Lung (tissue), 16 donors: ENCODE measurements around the gene TRAPPC2. TPM values are rescaled to one million over a fixed set of nuclear protein-coding genes. Genes with fewer than 3 reads are reported as not detected.

Source experiments
- ATAC-seq: fragments of 200-7000 bp; cut with Tn5 transposase; one replicate; pipeline ENCODE4 v1.9.1; 2020; ENCODE audit warnings: moderate number of reproducible peaks; ENCODE audit not compliant: insufficient read depth, low FRiP score
- DNase-seq, 3 donors: peaks; one replicate each; pipeline ENCODE4 v3.0.0-alpha.2; 2013 to 2017
- H3K27ac ChIP-seq, 2 donors: one replicate each; pipeline ENCODE4 v1.5.1; 2013; ENCODE audit warnings: mild to moderate bottlenecking in 2 of 2, moderate library complexity in 2 of 2, control low read depth in 1 of 2, inconsistent platforms in 1 of 2, low read depth in 1 of 2, low read length in 1 of 2
- H3K27me3 ChIP-seq, 3 donors: one replicate each; pipeline ENCODE4 v1.5.1; 2013; ENCODE audit warnings: low read length in 2 of 3; ENCODE audit not compliant: control insufficient read depth in 3 of 3, insufficient read depth in 3 of 3
- H3K36me3 ChIP-seq, 4 donors: one replicate each; pipeline ENCODE4 v1.5.1; 2013; ENCODE audit warnings: low read length in 4 of 4, mild to moderate bottlenecking in 1 of 4, moderate library complexity in 1 of 4; ENCODE audit not compliant: control insufficient read depth in 4 of 4, insufficient read depth in 4 of 4
- H3K4me1 ChIP-seq, 5 donors: one replicate each; pipeline ENCODE4 v1.5.1; 2013; ENCODE audit warnings: low read length in 5 of 5, mild to moderate bottlenecking in 2 of 5, moderate library complexity in 1 of 5; ENCODE audit not compliant: control insufficient read depth in 5 of 5, insufficient read depth in 5 of 5
- H3K4me3 ChIP-seq: one replicate; pipeline ENCODE4 v1.5.1; 2013; ENCODE audit warnings: mild to moderate bottlenecking, control low read depth, moderate library complexity
- H3K9ac ChIP-seq, 2 donors: one replicate each; pipeline ENCODE4 v1.5.1; 2013; ENCODE audit warnings: low read length in 2 of 2, control low read depth in 1 of 2; ENCODE audit not compliant: insufficient read depth in 1 of 2
- H3K9me3 ChIP-seq, 4 donors: one replicate each; pipeline ENCODE4 v1.5.1; 2013; ENCODE audit warnings: low read length in 3 of 4, mild to moderate bottlenecking in 1 of 4, moderate library complexity in 1 of 4; ENCODE audit not compliant: control insufficient read depth in 4 of 4, insufficient read depth in 3 of 4
- WGBS, 2 donors: extraction: QIAGEN DNeasy Blood & Tissue Kit; methylation state at CpG; one replicate each; pipeline ENCODE4 v1.1.7; 2013; 5-methylcytosine and 5-hydroxymethylcytosine counted together
- long read RNA-seq, 5 donors: transcript quantifications; one replicate each; lab custom pipeline, GENCODE V29; 2026
- polyA plus RNA-seq, 2 donors: library from polyadenylated mRNA; stranded (reverse); fragments of 200-250 nt; gene quantifications; one replicate each; pipeline ENCODE4 v1.2.1, GENCODE V29; 2013
- total RNA-seq, 2 donors: library from RNA; depleted of rRNA in 1 of 2; stranded (reverse); fragments of >200 nt in 1 of 2; gene quantifications; one replicate each; pipeline ENCODE4 v1.2.1, GENCODE V29; 2014 to 2021
- TF ChIP-seq, protein P1 (sequence below): IDR thresholded peaks from 2 replicates; pipeline ENCODE4 v1.5.1; 2012; ENCODE audit warnings: mild to moderate bottlenecking; ENCODE audit errors: control extremely low read depth, extremely low read depth
- donor health status: control.
- donor health status: control.
- donor health status: Bipolar disorder and iron deficiency.
- donor health status: healthy.
- donor health status: DM: yes; HTN: yes; CAD: no.

Gene TRAPPC2
- total RNA-seq (10 to 100 TPM; 13.2 to 32.6 TPM), polyA plus RNA-seq (1 to 10 TPM; 4.7 to 7.8 TPM)
- long read RNA-seq, donor 1, partial matches to known transcripts, result 88 of 118 reads
- long read RNA-seq, donor 1, other reads (novel, unspliced or antisense), result 25 of 118 reads
- long read RNA-seq, donor 2, partial matches to known transcripts, result 96 of 109 reads
- long read RNA-seq, donor 2, other reads (novel, unspliced or antisense), result 12 of 109 reads
- long read RNA-seq, donor 3, partial matches to known transcripts, result 0 of 3 reads
- long read RNA-seq, donor 3, other reads (novel, unspliced or antisense), result 0 of 3 reads
- long read RNA-seq, donor 4, partial matches to known transcripts, result 0 of 3 reads
- long read RNA-seq, donor 4, other reads (novel, unspliced or antisense), result 0 of 3 reads
- long read RNA-seq, donor 5, partial matches to known transcripts, result 202 of 207 reads
- long read RNA-seq, donor 5, other reads (novel, unspliced or antisense), result 0 of 207 reads

DNA sequence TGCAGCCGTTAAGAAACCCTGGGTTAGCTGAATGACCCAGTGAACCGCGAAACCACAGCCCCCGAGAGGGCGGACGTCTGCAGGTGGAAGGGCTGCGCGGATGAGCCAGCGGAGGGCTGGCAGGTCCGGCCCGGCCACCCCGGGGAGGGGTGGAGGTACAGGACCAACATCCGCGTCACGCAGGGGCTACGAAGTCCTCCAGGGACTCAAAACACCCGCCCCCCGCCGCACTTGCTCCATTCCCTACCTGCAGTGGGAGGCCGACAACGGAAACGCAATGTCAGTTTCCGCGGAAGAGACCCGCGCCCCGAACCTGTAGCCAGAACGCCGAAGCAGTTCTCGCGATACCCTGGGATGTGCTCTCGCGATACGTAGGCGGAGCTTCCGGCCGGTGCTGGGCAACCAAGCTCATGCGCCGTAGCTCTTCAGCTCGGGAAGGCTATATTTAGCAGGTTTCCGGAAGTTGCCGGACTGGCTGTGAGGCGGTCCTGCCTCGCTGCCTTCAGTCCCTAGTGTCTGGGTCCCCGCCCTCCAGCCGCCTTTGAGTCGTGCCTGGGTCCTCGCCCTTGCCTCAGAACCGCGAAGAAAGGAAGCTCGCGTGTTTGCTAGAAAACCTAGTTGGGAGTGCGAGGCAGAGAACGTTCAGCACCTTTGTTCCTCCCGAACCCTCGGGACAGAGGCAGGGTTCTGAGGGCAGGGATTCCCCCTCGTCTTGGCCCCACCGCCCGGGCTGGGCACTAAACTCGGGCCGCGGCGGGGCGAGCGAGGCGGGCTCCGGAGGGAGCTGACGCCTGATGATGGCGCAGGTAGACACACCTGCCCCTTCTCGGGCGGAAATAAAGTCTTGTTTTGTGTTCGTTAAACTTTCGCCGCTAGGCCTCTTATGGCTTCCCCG, at the start of gene TRAPPC2, which contains the start of gene OFD1:
Gene TRAPPC2, minus strand, starts transcription at position 343 of the 895 bp plus-strand sequence. CDS start 14,657 bp downstream, outside the sequence.
Gene OFD1, plus strand, starts transcription at position 471 of the 895 bp plus-strand sequence. Its CDS starts 324 bp downstream, at position 795.
- peak; percentile 98 for ATAC-seq
- peak within 1 kb of the TSS; percentile 63 for H3K4me3 ChIP-seq
- peak within 1 kb of the TSS; percentile 80 to 96 for H3K27ac ChIP-seq
- 1 to 2% methylated on average over 47 to 75 of the region's 75 CpGs for WGBS, 2 donors
- TF ChIP-seq, protein P1, sequence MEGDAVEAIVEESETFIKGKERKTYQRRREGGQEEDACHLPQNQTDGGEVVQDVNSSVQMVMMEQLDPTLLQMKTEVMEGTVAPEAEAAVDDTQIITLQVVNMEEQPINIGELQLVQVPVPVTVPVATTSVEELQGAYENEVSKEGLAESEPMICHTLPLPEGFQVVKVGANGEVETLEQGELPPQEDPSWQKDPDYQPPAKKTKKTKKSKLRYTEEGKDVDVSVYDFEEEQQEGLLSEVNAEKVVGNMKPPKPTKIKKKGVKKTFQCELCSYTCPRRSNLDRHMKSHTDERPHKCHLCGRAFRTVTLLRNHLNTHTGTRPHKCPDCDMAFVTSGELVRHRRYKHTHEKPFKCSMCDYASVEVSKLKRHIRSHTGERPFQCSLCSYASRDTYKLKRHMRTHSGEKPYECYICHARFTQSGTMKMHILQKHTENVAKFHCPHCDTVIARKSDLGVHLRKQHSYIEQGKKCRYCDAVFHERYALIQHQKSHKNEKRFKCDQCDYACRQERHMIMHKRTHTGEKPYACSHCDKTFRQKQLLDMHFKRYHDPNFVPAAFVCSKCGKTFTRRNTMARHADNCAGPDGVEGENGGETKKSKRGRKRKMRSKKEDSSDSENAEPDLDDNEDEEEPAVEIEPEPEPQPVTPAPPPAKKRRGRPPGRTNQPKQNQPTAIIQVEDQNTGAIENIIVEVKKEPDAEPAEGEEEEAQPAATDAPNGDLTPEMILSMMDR, result no peak
- no peaks in the 10 kb centered on the region for H3K9me3 ChIP-seq
- peaks cover 0 to 12% (median 3%) of the 10 kb centered on the region in 3 donors for H3K27me3 ChIP-seq
- peaks cover 0 to 3% (median under 1%) of the 10 kb centered on the region in 4 donors for H3K36me3 ChIP-seq
- peaks cover 0 to 7% (median 0%) of the 10 kb centered on the region in 5 donors for H3K4me1 ChIP-seq
- peak within 1 kb of the TSS; percentile 86 to 99 for H3K9ac ChIP-seq
- DNase-seq, result peak; percentile 93 to 98 (median 95)

DNA sequence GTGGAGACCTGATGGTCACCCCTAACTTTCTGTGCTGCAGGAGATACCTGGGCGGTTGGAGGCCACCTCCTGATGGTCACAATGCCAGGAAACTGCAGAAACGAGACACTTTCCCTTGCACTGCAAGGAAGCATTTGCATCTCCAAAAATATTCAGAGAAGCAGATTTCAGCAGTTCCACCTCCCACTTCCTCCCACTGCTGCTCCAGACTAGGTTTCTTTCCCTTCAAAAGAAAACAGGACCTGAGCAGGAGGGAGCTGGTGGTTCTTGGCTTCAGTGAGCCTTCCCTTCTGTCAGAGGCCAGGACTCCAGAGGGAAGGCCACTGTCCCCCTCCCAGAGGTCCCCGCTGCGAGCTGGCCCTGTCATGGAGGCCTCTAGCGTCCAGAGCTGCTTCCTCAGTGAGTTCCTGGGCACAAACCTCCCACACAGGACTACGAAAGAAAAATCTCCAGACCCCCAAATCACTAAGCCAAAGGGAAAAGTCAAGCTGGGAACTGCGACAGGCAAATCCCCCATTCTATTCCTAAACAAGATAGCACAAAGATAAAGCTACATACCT, 46.5 kb upstream of the TRAPPC2 start:
- Histone ChIP-seq H3K27me3 (peaks cover 0 to 40% (median 19%) of the 10 kb centered on the region in 3 donors), H3K36me3 (peaks cover 0 to 4% (median under 1%) of the 10 kb centered on the region in 4 donors), H3K4me3 (no peak overlapping the region), H3K4me1 (no peaks in the 10 kb centered on the region), H3K9ac (no peak overlapping the region), H3K27ac (no peak overlapping the region), H3K9me3 (no peaks in the 10 kb centered on the region)
- ATAC-seq (no peak), DNase-seq (no peak)
- TF ChIP-seq, protein P1, result no peak
- whole genome bisulfite sequencing, 2 donors, result 73 to 77% methylated on average over 7 of the region's 7 CpGs

DNA sequence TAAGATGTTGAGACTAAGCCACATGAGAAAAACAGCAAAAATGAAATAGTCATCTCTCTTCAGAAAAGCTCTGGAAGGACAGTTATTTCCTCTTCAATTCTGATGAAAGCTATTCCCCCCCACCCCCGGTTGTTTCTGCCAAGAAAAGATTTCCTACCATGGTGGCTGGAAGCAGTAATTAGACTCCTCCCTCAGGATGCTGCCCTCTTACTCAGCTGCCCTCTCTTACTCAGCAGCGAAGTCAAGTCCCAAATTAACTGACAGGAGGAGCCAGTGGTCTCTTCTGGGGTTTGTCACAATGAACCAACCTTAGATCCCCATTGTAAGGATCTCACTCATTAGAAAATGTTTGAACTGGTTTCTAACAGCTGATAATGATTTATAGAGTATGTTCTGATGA, 44.5 kb upstream of the TRAPPC2 start:
- TF ChIP-seq, protein P1, result no peak
- Histone ChIP-seq H3K36me3 (peaks cover 0 to 12% (median 6%) of the 10 kb centered on the region in 4 donors), H3K27me3 (peaks cover 0 to 31% (median 13%) of the 10 kb centered on the region in 3 donors), H3K4me3 (no peak overlapping the region), H3K9me3 (no peaks in the 10 kb centered on the region), H3K4me1 (no peaks in the 10 kb centered on the region), H3K27ac (no peak overlapping the region), H3K9ac (no peak overlapping the region)
- ATAC-seq, result no peak
- DNase-seq, result peak in 2 of 3 donors; percentile 45 to 66
- 6 to 42% methylated on average over 2 of the region's 2 CpGs for WGBS, 2 donors
